SK-N-MC (cell line): ENCODE results near the gene ZNF207.

Source experiments
- EZH2 ChIP-seq: fragments of 200-600 bp; sonication (generic); IDR thresholded peaks from one replicate; pipeline ENCODE4 v1.6.1; 2017; ENCODE audit warnings: antibody characterized with exemption
- POLR2AphosphoS5 ChIP-seq: IDR thresholded peaks from 2 replicates; pipeline ENCODE4 v1.6.1; 2012; ENCODE audit warnings: mild to moderate bottlenecking, low read depth, low read length, borderline replicate concordance

GRCh38 chr17:32356378-32356743, 6.4 kb downstream of the ZNF207 start:
- TF ChIP-seq EZH2 = no peak
- no peak for TF ChIP-seq POLR2AphosphoS5
